SK-N-SH treated with all-trans-retinoic acid at 6 μM for 48 hours (cell line): Measurements from ENCODE around the gene GHRH.

ENCODE experiments used
- ARNTL ChIP-seq: fragments of 450-650 bp; formaldehyde crosslinking; IDR thresholded peaks from 2 replicates; pipeline ENCODE4 v1.5.0; 2020; ENCODE audit warnings: low read depth, mild to moderate bottlenecking, moderate library complexity, borderline replicate concordance
- BACH2 ChIP-seq: fragments of 250-450 bp; sonication (Bioruptor Pico); IDR thresholded peaks from 2 replicates; pipeline ENCODE4 v1.9.0; 2021; ENCODE audit warnings: mild to moderate bottlenecking, borderline replicate concordance
- OSR1 ChIP-seq: fragments of 250-450 bp; sonication (Bioruptor Pico); IDR thresholded peaks from 2 replicates; pipeline ENCODE4 v1.8.0; 2022; ENCODE audit warnings: moderate library complexity, mild to moderate bottlenecking, inconsistent platforms
- PPARA ChIP-seq: fragments of 250-450 bp; sonication (Bioruptor Pico); IDR thresholded peaks from 2 replicates; pipeline ENCODE4 v1.5.0; 2020; ENCODE audit warnings: mild to moderate bottlenecking, borderline replicate concordance
- RARB ChIP-seq: fragments of 250-450 bp; sonication (Bioruptor Pico); IDR thresholded peaks from 2 replicates; pipeline ENCODE4 v1.8.0; 2021; ENCODE audit warnings: mild to moderate bottlenecking, moderate library complexity
- TOX ChIP-seq: fragments of 250-450 bp; sonication (Bioruptor Pico); IDR thresholded peaks from 2 replicates; pipeline ENCODE4 v1.8.0; 2021; ENCODE audit warnings: mild to moderate bottlenecking, moderate library complexity, borderline replicate concordance
- ZFP3 ChIP-seq: fragments of 250-450 bp; sonication (Bioruptor Pico); IDR thresholded peaks from 2 replicates; pipeline ENCODE4 v1.5.0; 2020; ENCODE audit warnings: mild to moderate bottlenecking, moderate library complexity
- ZFP30 ChIP-seq: fragments of 450-650 bp; formaldehyde crosslinking; IDR thresholded peaks from 2 replicates; pipeline ENCODE4 v1.5.0; 2022; ENCODE audit warnings: mild to moderate bottlenecking, moderate library complexity
- ZNF565 ChIP-seq: fragments of 450-650 bp; formaldehyde crosslinking; conservative IDR thresholded peaks from 2 replicates; pipeline ENCODE4 v1.5.0; 2020; ENCODE audit warnings: low read depth, mild to moderate bottlenecking, moderate library complexity
- TF ChIP-seq, protein P1 (sequence below): fragments of 250-450 bp; sonication (Bioruptor Pico); IDR thresholded peaks from 2 replicates; pipeline ENCODE4 v1.8.0; 2020; ENCODE audit warnings: mild to moderate bottlenecking, moderate library complexity, borderline replicate concordance

DNA sequence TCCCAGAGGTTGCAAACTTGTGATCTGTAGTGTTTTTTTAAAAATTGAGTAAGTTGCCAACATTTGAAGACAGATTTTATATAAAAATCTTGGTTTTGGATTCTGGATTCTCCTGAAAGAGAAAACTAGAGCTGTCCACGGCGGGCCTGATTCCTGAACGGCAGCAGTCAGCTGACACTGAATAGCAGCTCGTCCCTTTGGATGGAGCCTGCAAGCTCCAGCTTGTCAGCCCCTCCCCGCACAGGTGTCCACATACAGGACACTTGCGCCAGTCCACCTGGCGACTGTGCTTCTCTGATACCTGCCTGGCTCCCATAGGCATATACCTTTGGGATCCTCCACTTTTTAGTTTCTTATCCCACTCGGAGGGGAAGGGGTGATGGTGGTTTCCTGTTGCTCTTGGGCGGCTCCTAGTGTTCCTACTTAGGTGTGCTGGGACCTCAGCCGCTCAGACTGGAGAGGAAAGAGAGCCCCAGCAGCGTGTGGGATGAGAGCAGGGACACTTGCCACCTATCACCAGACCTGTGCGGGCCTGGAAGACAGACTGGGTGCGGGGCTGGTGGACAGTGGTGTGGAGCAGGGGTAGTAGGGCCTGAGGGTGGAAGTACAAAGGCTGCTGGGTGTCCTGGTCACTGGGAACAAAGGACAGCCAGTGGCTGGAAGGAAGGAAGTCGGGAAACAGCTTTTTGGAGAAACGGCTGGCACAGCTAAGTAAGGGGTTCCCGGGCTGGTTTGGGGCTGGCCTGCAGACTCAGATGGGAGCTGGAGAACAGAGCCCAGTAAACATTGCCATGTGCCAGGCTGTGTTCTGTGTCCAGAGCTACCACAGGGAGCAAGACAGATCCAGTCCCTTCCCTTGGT, 18.3 kb downstream of the GHRH start:
- TF ChIP-seq ZNF565 (no peak), PPARA (no peak), ZFP3 (CRISPR knock-in tag) (no peak), ARNTL (CRISPR knock-in tag) (no peak), RARB (no peak), BACH2 (CRISPR knock-in tag) (no peak), OSR1 (CRISPR knock-in tag) (no peak), TOX (CRISPR knock-in tag) (no peak), ZFP30 (CRISPR knock-in tag) (no peak)
- TF ChIP-seq, protein P1, sequence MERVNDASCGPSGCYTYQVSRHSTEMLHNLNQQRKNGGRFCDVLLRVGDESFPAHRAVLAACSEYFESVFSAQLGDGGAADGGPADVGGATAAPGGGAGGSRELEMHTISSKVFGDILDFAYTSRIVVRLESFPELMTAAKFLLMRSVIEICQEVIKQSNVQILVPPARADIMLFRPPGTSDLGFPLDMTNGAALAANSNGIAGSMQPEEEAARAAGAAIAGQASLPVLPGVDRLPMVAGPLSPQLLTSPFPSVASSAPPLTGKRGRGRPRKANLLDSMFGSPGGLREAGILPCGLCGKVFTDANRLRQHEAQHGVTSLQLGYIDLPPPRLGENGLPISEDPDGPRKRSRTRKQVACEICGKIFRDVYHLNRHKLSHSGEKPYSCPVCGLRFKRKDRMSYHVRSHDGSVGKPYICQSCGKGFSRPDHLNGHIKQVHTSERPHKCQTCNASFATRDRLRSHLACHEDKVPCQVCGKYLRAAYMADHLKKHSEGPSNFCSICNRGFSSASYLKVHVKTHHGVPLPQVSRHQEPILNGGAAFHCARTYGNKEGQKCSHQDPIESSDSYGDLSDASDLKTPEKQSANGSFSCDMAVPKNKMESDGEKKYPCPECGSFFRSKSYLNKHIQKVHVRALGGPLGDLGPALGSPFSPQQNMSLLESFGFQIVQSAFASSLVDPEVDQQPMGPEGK = no peak
